ENCODE data around the gene ULK4. TPM values are rescaled to one million over a fixed set of nuclear protein-coding genes. Genes with fewer than 3 reads are reported as not detected.

The ULK4 gene
- total and polyA plus RNA-seq, 2 donors (not counting 1 experiment from before 2014, with no cell fraction given): 9.1 to 9.7 TPM

DNA sequence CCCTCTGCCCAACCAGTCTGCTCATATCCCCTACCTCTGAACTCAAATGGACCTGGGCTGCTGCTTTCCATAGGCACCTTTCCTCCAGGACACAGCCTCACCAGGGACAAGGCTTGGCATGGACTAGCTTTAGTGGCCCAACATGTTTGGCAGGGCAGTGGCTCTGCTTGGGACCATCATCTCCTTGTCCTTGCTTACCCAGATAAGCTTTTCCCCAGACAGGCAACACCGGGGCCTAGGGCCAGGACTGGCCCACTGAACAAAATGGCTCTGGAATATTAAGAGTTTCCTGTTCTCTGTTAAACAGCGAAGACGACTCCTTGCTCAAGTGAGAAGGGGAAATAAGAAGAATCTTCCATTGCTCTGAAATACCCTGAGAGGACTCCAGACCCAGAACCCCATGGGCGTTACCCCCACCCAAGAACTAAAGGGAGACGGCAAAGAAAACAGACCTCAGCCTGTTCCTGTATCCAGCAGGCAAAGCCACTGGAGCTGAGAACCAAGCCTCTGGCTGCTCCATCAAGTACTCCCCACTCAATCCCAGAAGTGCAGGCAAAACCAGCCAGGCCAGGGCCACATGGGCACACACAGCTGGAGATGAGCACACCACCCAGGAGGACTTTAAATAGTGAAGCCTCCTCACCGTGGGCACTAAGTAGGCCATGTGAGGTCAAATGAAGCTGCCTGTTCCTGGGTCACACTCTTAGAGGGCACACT lies 717.1 kb downstream of the ULK4 start:
- Histone ChIP-seq H3K36me3 (ENCODE audit: control insufficient read depth, insufficient read depth, low read length) (peaks cover 1% of the 10 kb centered on the region), H3K27ac (ENCODE audit: insufficient read depth, low read length) (no peak overlapping the region), H3K4me1 (ENCODE audit: control insufficient read depth, extremely low read depth, insufficient read depth, low read length) (no peaks in the 10 kb centered on the region), H3K9ac (ENCODE audit: insufficient read depth, low read length) (no peak overlapping the region), H3K4me2 (ENCODE audit: extremely low read depth, insufficient read depth, low read length) (no peak overlapping the region), H3K9me3 (ENCODE audit: control insufficient read depth, insufficient read depth, low read depth, low read length) (no peaks in the 10 kb centered on the region), H2AFZ (ENCODE audit: low read length) (no peak overlapping the region), H3K4me3 (replicated peaks in 1 of 4; ENCODE audit: control extremely low read depth in 1 of 4, insufficient read depth in 1 of 4, low read depth in 3 of 4, low read length in 4 of 4) (no peak overlapping the region), H3K79me2 (ENCODE audit: control insufficient read depth, insufficient read depth, low read length) (no peaks in the 10 kb centered on the region), H3K27me3 (ENCODE audit: control insufficient read depth, insufficient read depth, low read length) (no peaks in the 10 kb centered on the region), H4K20me1 (ENCODE audit: control insufficient read depth, extremely low read depth, insufficient read depth, low read length) (no peaks in the 10 kb centered on the region)
- no peak for TF ChIP-seq EZH2 (IDR thresholded peaks at IDR 0.05; ENCODE audit: low read length, missing control alignments)
- TF ChIP-seq, protein P1, sequence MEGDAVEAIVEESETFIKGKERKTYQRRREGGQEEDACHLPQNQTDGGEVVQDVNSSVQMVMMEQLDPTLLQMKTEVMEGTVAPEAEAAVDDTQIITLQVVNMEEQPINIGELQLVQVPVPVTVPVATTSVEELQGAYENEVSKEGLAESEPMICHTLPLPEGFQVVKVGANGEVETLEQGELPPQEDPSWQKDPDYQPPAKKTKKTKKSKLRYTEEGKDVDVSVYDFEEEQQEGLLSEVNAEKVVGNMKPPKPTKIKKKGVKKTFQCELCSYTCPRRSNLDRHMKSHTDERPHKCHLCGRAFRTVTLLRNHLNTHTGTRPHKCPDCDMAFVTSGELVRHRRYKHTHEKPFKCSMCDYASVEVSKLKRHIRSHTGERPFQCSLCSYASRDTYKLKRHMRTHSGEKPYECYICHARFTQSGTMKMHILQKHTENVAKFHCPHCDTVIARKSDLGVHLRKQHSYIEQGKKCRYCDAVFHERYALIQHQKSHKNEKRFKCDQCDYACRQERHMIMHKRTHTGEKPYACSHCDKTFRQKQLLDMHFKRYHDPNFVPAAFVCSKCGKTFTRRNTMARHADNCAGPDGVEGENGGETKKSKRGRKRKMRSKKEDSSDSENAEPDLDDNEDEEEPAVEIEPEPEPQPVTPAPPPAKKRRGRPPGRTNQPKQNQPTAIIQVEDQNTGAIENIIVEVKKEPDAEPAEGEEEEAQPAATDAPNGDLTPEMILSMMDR (conservative IDR thresholded peaks at IDR 0.05 in 1 of 2, IDR thresholded peaks at IDR 0.05 in 1 of 2; ENCODE audit: low read depth in 1 of 2, low read length in 2 of 2): no peak
- DNase-seq (ENCODE audit: low read depth in 2 of 2): no peak

DNA sequence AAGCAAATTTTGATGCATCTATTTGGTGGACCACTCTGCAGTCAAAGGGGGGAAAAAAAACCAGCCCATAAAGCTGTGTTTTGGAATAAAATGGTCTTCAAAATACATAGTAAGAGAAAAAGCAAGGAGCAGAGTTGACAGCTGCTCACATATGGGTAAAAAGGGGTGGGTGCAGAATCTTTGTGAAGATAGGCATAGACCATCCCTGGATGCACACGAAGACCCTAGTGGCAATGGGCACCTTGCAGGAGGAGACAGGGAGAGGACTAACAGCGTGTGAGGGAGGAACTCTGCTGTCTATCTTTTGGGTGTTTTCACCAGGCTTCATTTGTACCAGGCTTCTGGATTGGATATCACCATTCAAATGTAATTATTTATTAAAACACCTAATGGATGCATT lies 718.7 kb downstream of the ULK4 start:
- H3K27ac ChIP-seq (ENCODE audit: insufficient read depth, low read length): no peak overlapping the region
- no peak for DNase-seq (ENCODE audit: low read depth in 2 of 2)
- H3K4me1 ChIP-seq (ENCODE audit: control insufficient read depth, extremely low read depth, insufficient read depth, low read length): no peaks in the 10 kb centered on the region
- no peak overlapping the region for H2AFZ ChIP-seq (ENCODE audit: low read length)
- TF ChIP-seq, protein P1 (conservative IDR thresholded peaks at IDR 0.05 in 1 of 2, IDR thresholded peaks at IDR 0.05 in 1 of 2; ENCODE audit: low read depth in 1 of 2, low read length in 2 of 2): no peak
- TF ChIP-seq EZH2 (IDR thresholded peaks at IDR 0.05; ENCODE audit: low read length, missing control alignments): no peak
- no peak overlapping the region for H3K4me2 ChIP-seq (ENCODE audit: extremely low read depth, insufficient read depth, low read length)
- peaks cover 4% of the 10 kb centered on the region for H3K36me3 ChIP-seq (ENCODE audit: control insufficient read depth, insufficient read depth, low read length)
- H3K9me3 ChIP-seq (ENCODE audit: control insufficient read depth, insufficient read depth, low read depth, low read length): no peaks in the 10 kb centered on the region
- no peak overlapping the region for H3K9ac ChIP-seq (ENCODE audit: insufficient read depth, low read length)
- H3K4me3 ChIP-seq (replicated peaks in 1 of 4; ENCODE audit: control extremely low read depth in 1 of 4, insufficient read depth in 1 of 4, low read depth in 3 of 4, low read length in 4 of 4): no peak overlapping the region
- H4K20me1 ChIP-seq (ENCODE audit: control insufficient read depth, extremely low read depth, insufficient read depth, low read length): no peaks in the 10 kb centered on the region
- no peaks in the 10 kb centered on the region for H3K27me3 ChIP-seq (ENCODE audit: control insufficient read depth, insufficient read depth, low read length)
- no peaks in the 10 kb centered on the region for H3K79me2 ChIP-seq (ENCODE audit: control insufficient read depth, insufficient read depth, low read length)

GRCh38 chr3:41241800-41242571 lies 719.9 kb downstream of the ULK4 start:
- no peaks in the 10 kb centered on the region for H3K79me2 ChIP-seq (ENCODE audit: control insufficient read depth, insufficient read depth, low read length)
- H2AFZ ChIP-seq (ENCODE audit: low read length): no peak overlapping the region
- no peak for DNase-seq (ENCODE audit: low read depth in 2 of 2)
- no peaks in the 10 kb centered on the region for H3K4me1 ChIP-seq (ENCODE audit: control insufficient read depth, extremely low read depth, insufficient read depth, low read length)
- H3K9ac ChIP-seq (ENCODE audit: insufficient read depth, low read length): no peak overlapping the region
- no peaks in the 10 kb centered on the region for H4K20me1 ChIP-seq (ENCODE audit: control insufficient read depth, extremely low read depth, insufficient read depth, low read length)
- H3K4me2 ChIP-seq (ENCODE audit: extremely low read depth, insufficient read depth, low read length): no peak overlapping the region
- H3K36me3 ChIP-seq (ENCODE audit: control insufficient read depth, insufficient read depth, low read length): peaks cover 4% of the 10 kb centered on the region
- H3K27ac ChIP-seq (ENCODE audit: insufficient read depth, low read length): no peak overlapping the region
- H3K9me3 ChIP-seq (ENCODE audit: control insufficient read depth, insufficient read depth, low read depth, low read length): no peaks in the 10 kb centered on the region
- no peaks in the 10 kb centered on the region for H3K27me3 ChIP-seq (ENCODE audit: control insufficient read depth, insufficient read depth, low read length)
- TF ChIP-seq EZH2 (IDR thresholded peaks at IDR 0.05; ENCODE audit: low read length, missing control alignments): no peak
- TF ChIP-seq, protein P1 (conservative IDR thresholded peaks at IDR 0.05 in 1 of 2, IDR thresholded peaks at IDR 0.05 in 1 of 2; ENCODE audit: low read depth in 1 of 2, low read length in 2 of 2): no peak
- no peak overlapping the region for H3K4me3 ChIP-seq (replicated peaks in 1 of 4; ENCODE audit: control extremely low read depth in 1 of 4, insufficient read depth in 1 of 4, low read depth in 3 of 4, low read length in 4 of 4)
